GM12801 (cell line): ENCODE data around the gene SGMS1.

Source experiments
- TF ChIP-seq, protein P1 (sequence below): IDR thresholded peaks from one replicate; pipeline ENCODE4 v1.5.1; 2011; ENCODE audit warnings: control low read depth; ENCODE audit not compliant: insufficient read length; ENCODE audit errors: extremely low read depth

SGMS1 gene

DNA sequence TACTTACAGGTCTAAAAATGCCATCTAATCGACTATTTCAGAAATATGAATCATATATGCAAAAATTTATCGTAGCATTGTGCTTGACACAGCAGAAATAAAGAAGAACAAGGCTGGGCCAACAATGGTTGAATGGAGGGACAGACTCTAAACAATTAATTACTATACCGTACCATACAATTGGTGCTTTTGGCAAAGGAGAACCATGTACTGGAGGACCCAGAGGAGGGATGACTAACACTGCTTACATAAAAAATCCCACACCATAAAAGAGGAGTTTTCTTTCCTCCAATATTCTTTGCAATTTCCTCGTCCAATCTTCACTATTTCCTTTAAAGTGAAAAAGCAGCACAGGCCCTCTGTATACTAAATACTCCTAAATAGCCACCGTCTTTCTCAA is 94.1 kb downstream of the SGMS1 start:
- TF ChIP-seq, protein P1, sequence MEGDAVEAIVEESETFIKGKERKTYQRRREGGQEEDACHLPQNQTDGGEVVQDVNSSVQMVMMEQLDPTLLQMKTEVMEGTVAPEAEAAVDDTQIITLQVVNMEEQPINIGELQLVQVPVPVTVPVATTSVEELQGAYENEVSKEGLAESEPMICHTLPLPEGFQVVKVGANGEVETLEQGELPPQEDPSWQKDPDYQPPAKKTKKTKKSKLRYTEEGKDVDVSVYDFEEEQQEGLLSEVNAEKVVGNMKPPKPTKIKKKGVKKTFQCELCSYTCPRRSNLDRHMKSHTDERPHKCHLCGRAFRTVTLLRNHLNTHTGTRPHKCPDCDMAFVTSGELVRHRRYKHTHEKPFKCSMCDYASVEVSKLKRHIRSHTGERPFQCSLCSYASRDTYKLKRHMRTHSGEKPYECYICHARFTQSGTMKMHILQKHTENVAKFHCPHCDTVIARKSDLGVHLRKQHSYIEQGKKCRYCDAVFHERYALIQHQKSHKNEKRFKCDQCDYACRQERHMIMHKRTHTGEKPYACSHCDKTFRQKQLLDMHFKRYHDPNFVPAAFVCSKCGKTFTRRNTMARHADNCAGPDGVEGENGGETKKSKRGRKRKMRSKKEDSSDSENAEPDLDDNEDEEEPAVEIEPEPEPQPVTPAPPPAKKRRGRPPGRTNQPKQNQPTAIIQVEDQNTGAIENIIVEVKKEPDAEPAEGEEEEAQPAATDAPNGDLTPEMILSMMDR = no peak

DNA sequence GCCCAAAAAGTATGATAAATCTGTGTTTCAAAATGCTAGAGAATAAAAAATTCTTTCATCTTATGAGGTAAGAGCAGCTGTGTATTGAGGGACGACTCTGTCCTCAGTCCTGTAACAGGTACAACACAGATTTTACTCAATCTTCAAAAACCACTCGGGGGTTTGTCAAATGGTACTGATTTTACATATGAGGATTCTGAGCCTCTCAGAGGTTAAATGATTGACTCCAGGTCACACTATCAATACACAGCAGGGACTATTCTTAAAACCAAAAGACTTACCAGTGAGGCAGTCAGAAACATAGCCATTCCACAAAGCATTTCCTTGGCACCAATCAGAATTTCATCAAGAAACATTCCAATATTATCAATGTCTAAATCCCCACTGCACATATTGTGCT is 95.5 kb downstream of the SGMS1 start:
- TF ChIP-seq, protein P1 = no peak

DNA sequence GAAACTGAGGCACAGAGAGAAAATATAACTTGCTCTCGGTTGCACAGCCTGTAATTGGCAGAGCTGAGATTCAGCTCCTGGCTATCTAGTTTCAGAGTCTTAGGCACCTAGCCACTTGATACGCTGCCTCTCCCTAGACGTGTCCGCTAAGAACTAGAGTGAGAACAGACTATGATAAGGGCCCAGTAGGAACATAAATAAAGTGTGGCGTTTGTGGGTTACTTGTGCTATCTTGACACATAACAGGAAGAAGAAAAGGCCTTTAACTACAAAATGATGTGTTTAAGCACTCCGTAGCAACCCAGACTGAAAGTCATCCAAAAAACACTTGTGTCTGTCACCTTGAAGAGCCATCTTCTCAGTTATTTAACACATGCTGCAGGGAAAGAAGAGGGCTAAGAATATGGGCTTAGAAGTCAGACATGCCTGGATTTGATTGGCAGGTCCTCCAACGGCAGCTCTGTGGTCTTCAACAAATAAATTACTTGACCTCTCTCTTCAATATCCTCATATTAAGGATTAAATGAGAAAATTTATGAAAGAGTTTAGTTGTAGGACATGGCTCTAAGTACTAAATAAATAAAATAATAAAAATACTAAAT is 96.2 kb downstream of the SGMS1 start:
- TF ChIP-seq, protein P1 = no peak

DNA sequence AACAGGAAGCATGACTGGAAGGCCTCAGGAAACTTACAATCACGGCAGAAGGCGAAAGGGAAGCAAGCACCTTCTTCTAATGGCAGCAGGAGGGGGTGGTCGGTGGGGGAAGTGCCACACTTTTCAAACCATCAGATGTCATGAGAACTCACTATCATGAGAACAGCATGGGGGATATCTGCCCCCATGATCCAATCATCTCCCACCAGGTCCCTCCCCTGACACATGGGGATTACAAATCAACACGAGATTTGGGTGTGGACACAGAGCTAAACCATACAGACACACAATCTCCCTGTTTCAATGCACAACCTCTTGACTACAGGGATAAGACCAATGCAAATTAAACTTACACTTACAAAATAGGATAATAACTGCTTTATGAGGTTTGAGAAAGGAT is 97.6 kb downstream of the SGMS1 start:
- TF ChIP-seq, protein P1 = no peak

DNA sequence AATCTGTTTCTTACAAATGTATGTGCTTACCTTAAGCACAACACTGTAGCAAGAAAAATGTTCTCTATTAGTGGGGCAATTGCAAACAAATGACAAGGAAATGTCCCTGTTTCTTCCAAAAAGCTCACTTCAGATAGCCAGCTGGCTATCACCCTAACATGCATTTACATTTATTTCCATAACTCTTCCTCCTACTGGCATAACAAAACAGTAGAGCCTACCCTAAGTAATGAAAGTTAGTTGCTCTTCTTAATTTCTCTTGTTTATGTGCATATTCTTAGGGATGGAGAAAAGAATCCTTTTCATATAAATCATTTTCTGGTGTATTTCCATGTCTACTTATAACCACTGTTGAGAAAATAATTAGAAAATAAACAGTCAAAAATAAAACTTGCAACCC is 100.4 kb downstream of the SGMS1 start:
- TF ChIP-seq, protein P1 = no peak

DNA sequence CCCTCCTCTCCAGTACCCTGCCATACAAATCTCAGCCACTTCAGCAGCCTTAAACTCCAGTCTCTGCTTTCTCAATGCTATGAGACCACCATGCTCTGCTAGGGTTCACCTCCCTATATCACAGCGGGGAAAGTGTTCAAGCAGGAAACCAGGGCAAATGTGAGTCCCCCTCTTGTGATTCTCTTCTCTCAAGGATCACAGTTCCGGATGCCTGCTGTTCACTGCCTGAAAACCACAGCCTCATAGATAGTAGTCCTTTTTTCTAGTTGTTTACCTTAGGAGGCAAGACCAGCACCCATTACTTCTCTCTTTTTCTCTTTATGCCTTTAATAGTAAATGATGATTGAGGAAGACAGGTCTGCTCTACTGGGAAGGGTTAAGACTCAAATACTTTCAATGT is 100.8 kb downstream of the SGMS1 start:
- TF ChIP-seq, protein P1 = no peak

DNA sequence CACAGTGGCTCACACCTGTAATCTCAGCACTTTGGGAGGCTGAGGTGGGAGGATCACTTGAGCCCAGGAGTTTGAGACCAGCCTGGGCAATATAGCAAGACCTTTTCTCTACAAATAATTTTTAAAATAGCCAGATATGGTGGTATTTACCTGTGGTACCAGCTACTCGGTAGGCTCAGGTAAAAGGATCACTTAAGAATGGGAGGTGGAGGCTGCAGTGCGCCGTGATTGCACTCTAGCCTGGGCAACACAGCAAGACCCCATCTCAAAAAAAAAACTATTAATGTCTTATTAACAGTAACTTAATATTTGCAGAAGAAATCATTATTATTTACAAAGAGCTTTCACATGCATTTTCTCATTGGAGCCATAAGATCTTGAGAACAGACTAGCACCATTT is 103.6 kb downstream of the SGMS1 start:
- TF ChIP-seq, protein P1 = no peak
